ENCODE data around the gene CTDP1. TPM values are rescaled to one million over a fixed set of nuclear protein-coding genes. Genes with fewer than 3 reads are reported as not detected.

Gene CTDP1
- total RNA-seq, 4 donors from 2014 or later = 12.3 to 21.8 (median 16.5) TPM

DNA sequence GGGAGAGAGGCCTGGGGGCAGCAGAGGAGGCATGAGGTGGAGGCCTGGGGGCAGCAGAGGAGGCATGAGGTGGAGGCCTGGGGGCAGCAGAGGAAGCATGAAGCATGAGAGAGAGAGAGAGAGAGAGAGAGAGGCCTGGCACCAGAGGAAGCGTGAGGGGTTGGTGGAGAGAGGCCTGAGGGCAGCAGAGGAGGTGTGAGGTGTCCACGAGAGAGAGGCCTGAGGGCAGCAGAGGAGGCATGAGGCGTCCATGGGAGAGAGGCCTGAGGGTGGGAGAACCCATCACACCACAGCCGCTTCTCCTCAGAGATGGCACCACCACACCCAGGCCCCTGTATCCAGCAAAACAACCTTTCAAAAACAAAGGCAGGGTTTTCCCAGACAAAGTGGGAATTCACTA, 62.5 kb downstream of the CTDP1 start:
- H3K27me3 ChIP-seq = no peaks in the 10 kb centered on the region
- peaks cover 0 to 54% of the 10 kb centered on the region in 2 donors for H3K36me3 ChIP-seq
- H3K9me3 ChIP-seq = no peaks in the 10 kb centered on the region
- H3K4me1 ChIP-seq = no peaks in the 10 kb centered on the region
- H3K27ac ChIP-seq = no peak overlapping the region
- DNase-seq (no peak), ATAC-seq (no peak)
- H3K4me3 ChIP-seq = no peak overlapping the region
- intact Hi-C loops (cut with DNase I; ENCODE audit: low total_unique reads) = no loop called here
- TF ChIP-seq, protein P1, sequence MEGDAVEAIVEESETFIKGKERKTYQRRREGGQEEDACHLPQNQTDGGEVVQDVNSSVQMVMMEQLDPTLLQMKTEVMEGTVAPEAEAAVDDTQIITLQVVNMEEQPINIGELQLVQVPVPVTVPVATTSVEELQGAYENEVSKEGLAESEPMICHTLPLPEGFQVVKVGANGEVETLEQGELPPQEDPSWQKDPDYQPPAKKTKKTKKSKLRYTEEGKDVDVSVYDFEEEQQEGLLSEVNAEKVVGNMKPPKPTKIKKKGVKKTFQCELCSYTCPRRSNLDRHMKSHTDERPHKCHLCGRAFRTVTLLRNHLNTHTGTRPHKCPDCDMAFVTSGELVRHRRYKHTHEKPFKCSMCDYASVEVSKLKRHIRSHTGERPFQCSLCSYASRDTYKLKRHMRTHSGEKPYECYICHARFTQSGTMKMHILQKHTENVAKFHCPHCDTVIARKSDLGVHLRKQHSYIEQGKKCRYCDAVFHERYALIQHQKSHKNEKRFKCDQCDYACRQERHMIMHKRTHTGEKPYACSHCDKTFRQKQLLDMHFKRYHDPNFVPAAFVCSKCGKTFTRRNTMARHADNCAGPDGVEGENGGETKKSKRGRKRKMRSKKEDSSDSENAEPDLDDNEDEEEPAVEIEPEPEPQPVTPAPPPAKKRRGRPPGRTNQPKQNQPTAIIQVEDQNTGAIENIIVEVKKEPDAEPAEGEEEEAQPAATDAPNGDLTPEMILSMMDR (IDR thresholded peaks at IDR 0.05 in 4 of 5, conservative IDR thresholded peaks at IDR 0.05 in 1 of 5) = no peak
- TF ChIP-seq POLR2A (IDR thresholded peaks at IDR 0.05) = no peak
- in situ Hi-C loops (cut with MboI; ENCODE audit: low sequenced_read_pairs in 4 of 4) = no loop called here

- intact Hi-C loops (cut with DNase I; ENCODE audit: low total_unique reads) = no loop called here
- Histone ChIP-seq H3K27ac (no peak overlapping the region), H3K27me3 (no peaks in the 10 kb centered on the region), H3K4me3 (no peak overlapping the region), H3K4me1 (no peaks in the 10 kb centered on the region), H3K36me3 (peaks cover 0 to 30% of the 10 kb centered on the region in 2 donors), H3K9me3 (no peaks in the 10 kb centered on the region)
- ATAC-seq = no peak
- TF ChIP-seq POLR2A (IDR thresholded peaks at IDR 0.05) = no peak
- TF ChIP-seq, protein P1 (IDR thresholded peaks at IDR 0.05 in 4 of 5, conservative IDR thresholded peaks at IDR 0.05 in 1 of 5) = no peak
- DNase-seq = no peak
- in situ Hi-C loops (cut with MboI; ENCODE audit: low sequenced_read_pairs in 4 of 4) = no loop called here
These were observed 65.0 kb downstream of the CTDP1 start for GRCh38 chr18:79744625-79745024.

DNA sequence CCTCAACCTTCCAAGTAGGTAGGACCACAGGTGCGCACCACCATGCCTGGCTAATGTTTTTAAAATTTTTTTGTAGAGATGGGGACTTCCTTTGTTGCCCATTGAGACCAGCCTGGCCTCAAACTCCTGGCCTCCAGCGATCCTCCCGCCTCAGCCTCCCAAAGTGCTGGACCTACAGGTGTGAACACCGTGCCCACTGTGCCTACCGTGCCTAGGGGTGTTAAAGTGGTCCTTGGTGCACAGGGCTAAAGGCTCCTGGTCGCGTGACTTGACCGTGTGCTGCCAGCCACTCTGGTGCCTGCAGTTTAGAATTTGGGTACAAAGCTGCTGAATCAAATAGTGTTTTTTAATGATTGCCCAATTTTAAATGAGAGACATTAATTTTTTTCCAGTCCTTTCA, 67.1 kb downstream of the CTDP1 start:
- no peak for ATAC-seq
- TF ChIP-seq, protein P1 (IDR thresholded peaks at IDR 0.05 in 4 of 5, conservative IDR thresholded peaks at IDR 0.05 in 1 of 5) = no peak
- TF ChIP-seq POLR2A (IDR thresholded peaks at IDR 0.05) = no peak
- no peak for DNase-seq
- H3K4me1 ChIP-seq = no peaks in the 10 kb centered on the region
- H3K4me3 ChIP-seq = no peak overlapping the region
- peaks cover 0 to 13% of the 10 kb centered on the region in 2 donors for H3K36me3 ChIP-seq
- H3K27ac ChIP-seq = no peak overlapping the region
- no peaks in the 10 kb centered on the region for H3K9me3 ChIP-seq
- intact Hi-C loops (cut with DNase I; ENCODE audit: low total_unique reads) = no loop called here
- no peaks in the 10 kb centered on the region for H3K27me3 ChIP-seq
- in situ Hi-C loops (cut with MboI; ENCODE audit: low sequenced_read_pairs in 4 of 4) = no loop called here

DNA sequence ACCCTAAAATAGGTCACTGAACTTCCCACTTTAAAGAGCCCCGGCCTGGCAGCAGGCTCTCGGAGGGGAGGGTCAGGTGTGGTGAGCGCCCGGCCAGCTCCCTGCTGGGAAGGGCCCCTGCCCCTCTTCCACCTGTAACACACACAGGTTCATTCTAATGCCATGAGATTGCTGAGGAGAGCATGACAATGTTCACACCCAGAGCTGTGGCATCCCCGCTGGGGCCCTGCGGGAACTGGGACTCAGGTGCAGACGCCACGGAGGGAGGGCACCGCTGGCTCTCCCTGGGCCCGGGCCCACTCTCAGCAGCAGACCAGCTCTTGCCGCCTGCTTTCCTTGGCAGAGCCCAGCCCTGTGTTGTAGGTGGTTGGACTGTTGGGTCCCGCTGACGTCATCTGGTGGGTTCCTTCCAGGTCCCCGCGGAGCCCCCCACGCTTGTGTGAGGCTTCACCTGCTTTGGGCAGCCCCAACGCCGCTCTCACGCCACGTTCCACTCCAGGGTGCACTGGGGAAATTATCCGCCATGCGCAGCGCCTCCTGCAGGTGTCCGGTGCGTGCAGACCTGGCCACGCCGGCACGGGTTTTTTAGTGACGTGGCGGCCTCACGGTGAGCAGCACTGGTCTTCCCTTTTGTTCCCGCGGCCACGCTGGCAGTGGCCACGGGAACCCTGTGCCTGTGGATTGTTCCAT, 67.7 kb downstream of the CTDP1 start:
- no peaks in the 10 kb centered on the region for H3K27me3 ChIP-seq
- H3K9me3 ChIP-seq = no peaks in the 10 kb centered on the region
- intact Hi-C loops (cut with DNase I; ENCODE audit: low total_unique reads) = no loop called here
- DNase-seq (no peak), ATAC-seq (no peak)
- no peaks in the 10 kb centered on the region for H3K4me1 ChIP-seq
- no peak overlapping the region for H3K4me3 ChIP-seq
- H3K36me3 ChIP-seq = peaks cover 0 to 8% of the 10 kb centered on the region in 2 donors
- TF ChIP-seq, protein P1 (IDR thresholded peaks at IDR 0.05 in 4 of 5, conservative IDR thresholded peaks at IDR 0.05 in 1 of 5) = no peak
- no peak for TF ChIP-seq POLR2A (IDR thresholded peaks at IDR 0.05)
- H3K27ac ChIP-seq = no peak overlapping the region
- in situ Hi-C loops (cut with MboI; ENCODE audit: low sequenced_read_pairs in 4 of 4) = no loop called here

Measured in gastrocnemius medialis (tissue), 4 donors.